K562 (cell line): ENCODE data around the gene NOCT.

ENCODE experiments used
- EZH2 ChIP-seq: IDR thresholded peaks from 2 replicates; pipeline ENCODE4 v1.6.1; 2012; ENCODE audit warnings: low read depth, mild to moderate bottlenecking, inconsistent platforms, low read length, borderline replicate concordance
- ZNF445 ChIP-seq: fragments of 250-450 bp; sonication (Bioruptor Pico); IDR thresholded peaks from 2 replicates; pipeline ENCODE4 v1.4.0; 2020; ENCODE audit warnings: low read depth, mild to moderate bottlenecking, moderate library complexity

GRCh38 chr4:139060591-139060990 lies 45.0 kb downstream of the NOCT start:
- TF ChIP-seq ZNF445 (CRISPR knock-in tag) (no peak), EZH2 (no peak)
